Panc1 (cell line): ENCODE measurements around the gene REXO5. TPM values are rescaled to one million over a fixed set of nuclear protein-coding genes. Genes with fewer than 3 reads are reported as not detected.

ENCODE experiments used
- ATAC-seq: fragments of 200-7000 bp; cut with Tn5 transposase; 2 replicates; pipeline ENCODE4 v1.9.1; 2020; ENCODE audit warnings: mild to moderate bottlenecking, moderate library complexity
- BruUV-seq: library from RNA; stranded (reverse); fragments of 400-500 nt; replicated peaks from 2 replicates; lab custom pipeline; 2021; lab: Mats Ljungman, UMichigan
- CTCF ChIA-PET: fragments of 300-600 bp; sonication (Branson Sonifier 250); formaldehyde crosslinking; loops from one replicate; lab custom pipeline; 2022; ENCODE audit warnings: antibody characterized with exemption; lab: Charles Lee
- POLR2A ChIA-PET: fragments of 300-600 bp; sonication (Branson Sonifier 250); formaldehyde crosslinking; loops from one replicate; lab custom pipeline; 2022; ENCODE audit warnings: antibody characterized with exemption; lab: Charles Lee
- DNase-seq: peaks from one replicate; pipeline ENCODE4 v3.0.0-alpha.2; 2010; ENCODE audit warnings: low read depth, low spot score
- H3K27ac ChIP-seq: 2 replicates; pipeline ENCODE4 v1.5.1; 2011; ENCODE audit warnings: mild to moderate bottlenecking, low read length, inconsistent platforms
- H3K27me3 ChIP-seq: fragments of 200-500 bp; sonication (Bioruptor generic); 2 replicates; pipeline ENCODE4 v1.6.0; 2014; ENCODE audit warnings: low read length, inconsistent platforms; ENCODE audit not compliant: control insufficient read depth, insufficient read depth
- H3K36me3 ChIP-seq: fragments of 200-500 bp; sonication (Bioruptor generic); 2 replicates; pipeline ENCODE4 v1.5.1; 2014; ENCODE audit warnings: inconsistent platforms, mild to moderate bottlenecking, low read length, moderate library complexity; ENCODE audit not compliant: control insufficient read depth, insufficient read depth
- H3K4me1 ChIP-seq: 2 replicates; pipeline ENCODE4 v1.5.1; 2011; ENCODE audit warnings: inconsistent platforms, mild to moderate bottlenecking, low read length, moderate library complexity; ENCODE audit not compliant: control insufficient read depth, insufficient read depth
- H3K4me3 ChIP-seq, 2 experiments: 2 replicates each; pipeline ENCODE4 v1.5.1; 2011 to 2012; ENCODE audit warnings: low read depth in 2 of 2, low read length in 2 of 2, mild to moderate bottlenecking in 2 of 2, inconsistent platforms in 1 of 2, moderate library complexity in 1 of 2
- H3K9me3 ChIP-seq: fragments of 200-500 bp; sonication (Bioruptor generic); 2 replicates; pipeline ENCODE4 v1.5.1; 2014; ENCODE audit warnings: low read depth, mild to moderate bottlenecking, inconsistent platforms, low read length, moderate library complexity; ENCODE audit not compliant: control insufficient read depth, insufficient read depth
- POLR2AphosphoS5 ChIP-seq: IDR thresholded peaks from 2 replicates; pipeline ENCODE4 v1.6.1; 2012; ENCODE audit warnings: mild to moderate bottlenecking, low read depth, low read length, moderate library complexity
- REST ChIP-seq, 2 experiments: IDR thresholded peaks; 2 replicates each; pipeline ENCODE4 v1.6.1; 2011 to 2012; ENCODE audit warnings: low read depth in 2 of 2, control low read depth in 1 of 2, low read length in 1 of 2, mild to moderate bottlenecking in 1 of 2, moderate library complexity in 1 of 2; ENCODE audit not compliant: insufficient read depth in 1 of 2
- SIN3A ChIP-seq: IDR thresholded peaks from 2 replicates; pipeline ENCODE4 v1.6.1; 2012; ENCODE audit warnings: low read depth, mild to moderate bottlenecking, low read length, moderate library complexity, borderline replicate concordance; ENCODE audit not compliant: insufficient read depth
- TCF7L2 ChIP-seq: IDR thresholded peaks from 2 replicates; pipeline ENCODE4 v1.6.1; 2011; ENCODE audit warnings: mild to moderate bottlenecking, low read depth, low read length, inconsistent platforms
- in situ Hi-C: cut with HindIII; loops from 2 replicates; pipeline ENCODE4 v1.10.0; 2016; ENCODE audit warnings: low sequenced_read_pairs, low pct_unique_long_range_greater_than_20kb
- intact Hi-C: fragments of 100-400 bp; cut with micrococcal nuclease; formaldehyde crosslinking; loops from one replicate; pipeline ENCODE4 v1.10.0; 2022; ENCODE audit not compliant: unreplicated experiment
- total RNA-seq: library from RNA; stranded (reverse); gene quantifications from one replicate; pipeline ENCODE4 v1.2.1, GENCODE V29; 2021; ENCODE audit not compliant: unreplicated experiment
- TF ChIP-seq, protein P1 (sequence below): fragments of 450-650 bp; IDR thresholded peaks from 2 replicates; pipeline ENCODE4 v1.5.1; 2017; ENCODE audit warnings: mild to moderate bottlenecking

The REXO5 gene
- total RNA-seq, 1 experiment from 2014 or later = 13.6 TPM

- BruUV-seq = no TSS peak
- Histone ChIP-seq H3K4me1 (no peaks in the 10 kb centered on the region), H3K27ac (no peak overlapping the region), H3K4me3 (no peak overlapping the region), H3K27me3 (no peaks in the 10 kb centered on the region), H3K9me3 (no peaks in the 10 kb centered on the region), H3K36me3 (no peaks in the 10 kb centered on the region; the same call in 1 of the 2 replicates)
- in situ Hi-C loops = no loop called here
- ChIA-PET CTCF (no interaction called here), POLR2A (no interaction called here)
- intact Hi-C loops = no loop called here
- ATAC-seq = no peak
- no peak for DNase-seq
- TF ChIP-seq SIN3A (no peak), TCF7L2 (no peak), REST (IDR thresholded peaks at IDR 0.05; ENCODE audit: insufficient read depth in 1 of 2, low read depth in 2 of 2, low read length in 1 of 2) (no peak), POLR2AphosphoS5 (no peak)
- TF ChIP-seq, protein P1, sequence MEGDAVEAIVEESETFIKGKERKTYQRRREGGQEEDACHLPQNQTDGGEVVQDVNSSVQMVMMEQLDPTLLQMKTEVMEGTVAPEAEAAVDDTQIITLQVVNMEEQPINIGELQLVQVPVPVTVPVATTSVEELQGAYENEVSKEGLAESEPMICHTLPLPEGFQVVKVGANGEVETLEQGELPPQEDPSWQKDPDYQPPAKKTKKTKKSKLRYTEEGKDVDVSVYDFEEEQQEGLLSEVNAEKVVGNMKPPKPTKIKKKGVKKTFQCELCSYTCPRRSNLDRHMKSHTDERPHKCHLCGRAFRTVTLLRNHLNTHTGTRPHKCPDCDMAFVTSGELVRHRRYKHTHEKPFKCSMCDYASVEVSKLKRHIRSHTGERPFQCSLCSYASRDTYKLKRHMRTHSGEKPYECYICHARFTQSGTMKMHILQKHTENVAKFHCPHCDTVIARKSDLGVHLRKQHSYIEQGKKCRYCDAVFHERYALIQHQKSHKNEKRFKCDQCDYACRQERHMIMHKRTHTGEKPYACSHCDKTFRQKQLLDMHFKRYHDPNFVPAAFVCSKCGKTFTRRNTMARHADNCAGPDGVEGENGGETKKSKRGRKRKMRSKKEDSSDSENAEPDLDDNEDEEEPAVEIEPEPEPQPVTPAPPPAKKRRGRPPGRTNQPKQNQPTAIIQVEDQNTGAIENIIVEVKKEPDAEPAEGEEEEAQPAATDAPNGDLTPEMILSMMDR = no peak
Measured at GRCh38 chr16:20791923-20792612, 14.3 kb upstream of the REXO5 start.

DNA sequence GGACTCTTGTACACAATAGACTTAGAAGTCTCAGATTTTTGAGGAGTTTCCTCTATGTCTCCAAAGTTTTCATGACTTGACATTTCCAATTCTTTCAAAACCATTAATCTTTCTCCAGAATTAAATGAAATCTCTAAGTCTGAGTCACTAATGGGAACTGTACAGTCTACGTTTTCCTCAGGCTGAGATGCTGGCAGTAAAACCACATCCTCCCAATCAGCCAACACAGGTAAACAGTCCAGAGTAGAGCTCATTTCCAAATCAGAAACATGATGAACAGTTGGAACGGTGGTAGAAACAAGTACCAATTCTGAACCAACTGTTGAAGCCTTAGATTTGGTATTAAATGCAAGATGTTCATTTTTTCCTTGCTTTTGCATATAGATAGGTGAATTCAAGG is 8.0 kb upstream of the REXO5 start:
- TF ChIP-seq SIN3A (no peak), REST (IDR thresholded peaks at IDR 0.05; ENCODE audit: insufficient read depth in 1 of 2, low read depth in 2 of 2, low read length in 1 of 2) (no peak), TCF7L2 (no peak), POLR2AphosphoS5 (no peak)
- TF ChIP-seq, protein P1 = no peak
- ATAC-seq (no peak), DNase-seq (no peak)
- no peak overlapping the region for H3K27ac ChIP-seq
- H3K27me3 ChIP-seq = no peaks in the 10 kb centered on the region
- H3K4me3 ChIP-seq = no peak overlapping the region
- in situ Hi-C loops = no loop called here
- ChIA-PET CTCF (no interaction called here), POLR2A (no interaction called here)
- intact Hi-C loops = no loop called here
- H3K9me3 ChIP-seq = no peaks in the 10 kb centered on the region
- BruUV-seq = no TSS peak
- no peaks in the 10 kb centered on the region; the same call in 1 of the 2 replicates for H3K4me1 ChIP-seq
- H3K36me3 ChIP-seq = peaks cover 22% of the 10 kb centered on the region; the same call in 1 of the 2 replicates
